Measurements from ENCODE around the gene CLASP1. TPM values are rescaled to one million over a fixed set of nuclear protein-coding genes. Genes with fewer than 3 reads are reported as not detected.

Gene CLASP1
- total and polyA plus RNA-seq, 2 experiments from 2014 or later, result 16.6 to 56.3 TPM

- TF ChIP-seq STAT1 (IDR thresholded peaks at IDR 0.05; ENCODE audit: unreplicated experiment) (no peak), POLR2AphosphoS5 (IDR thresholded peaks at IDR 0.05; ENCODE audit: low read depth) (no peak), CTCF (conservative IDR thresholded peaks at IDR 0.05; ENCODE audit: low read depth in 2 of 2) (no peak), NANOG (IDR thresholded peaks at IDR 0.05; ENCODE audit: borderline replicate concordance) (no peak)
- no peaks in the 10 kb centered on the region for H3F3A ChIP-seq (replicated peaks; ENCODE audit: low read depth)
- peaks cover 97% of the 10 kb centered on the region for H3K79me2 ChIP-seq (replicated peaks; ENCODE audit: insufficient read depth)
- Mint-ChIP-seq H3K4me3 (no peak overlapping the region), H3K9me3 (peaks cover 6% of the 10 kb centered on the region), H3K27me3 (ENCODE audit: insufficient read depth, low read depth, poor library complexity) (peaks cover 4% of the 10 kb centered on the region), H3K4me1 (peaks cover 32% of the 10 kb centered on the region), H3K36me3 (ENCODE audit: low read depth) (0 out of 3 replicates have a peak, but pooled peaks cover 4% of the 10 kb centered on the region), H3K27ac (no peak overlapping the region)
- no peak overlapping the region for H3K4me3 ChIP-seq
- H3K27me3 ChIP-seq (ENCODE audit: insufficient read depth), result no peaks in the 10 kb centered on the region
- peaks cover 22% of the 10 kb centered on the region for H3K4me1 ChIP-seq (ENCODE audit: insufficient read depth)
- peaks cover 26% of the 10 kb centered on the region for H4K20me1 ChIP-seq (replicated peaks; ENCODE audit: insufficient read depth)
- H3K4me2 ChIP-seq, result no peak overlapping the region
- H2AFZ ChIP-seq, result no peak overlapping the region
- no peak overlapping the region for H3K27ac ChIP-seq (ENCODE audit: low read depth)
- H3K9me2 ChIP-seq (ENCODE audit: insufficient read depth), result no peaks in the 10 kb centered on the region
- DNase-seq (ENCODE audit: low spot score) (no peak), ATAC-seq (no peak)
- no peaks in the 10 kb centered on the region for H3K36me3 ChIP-seq (ENCODE audit: insufficient read depth)
Observed at GRCh38 chr2:121545257-121545656, 104.0 kb downstream of the CLASP1 start.

- H3K9me2 ChIP-seq (ENCODE audit: insufficient read depth), result no peaks in the 10 kb centered on the region
- no peak overlapping the region for H2AFZ ChIP-seq
- no peak overlapping the region for H3K27ac ChIP-seq (ENCODE audit: low read depth)
- no peak for DNase-seq (ENCODE audit: low spot score)
- Mint-ChIP-seq H3K27ac (no peak overlapping the region), H3K36me3 (ENCODE audit: low read depth) (no peaks in the 10 kb centered on the region), H3K4me3 (no peak overlapping the region), H3K27me3 (ENCODE audit: insufficient read depth, low read depth, poor library complexity) (peaks cover 4% of the 10 kb centered on the region), H3K9me3 (no peaks in the 10 kb centered on the region), H3K4me1 (peaks cover 20% of the 10 kb centered on the region)
- no peak for ATAC-seq
- H3K27me3 ChIP-seq (ENCODE audit: insufficient read depth), result no peaks in the 10 kb centered on the region
- peaks cover 15% of the 10 kb centered on the region for H4K20me1 ChIP-seq (replicated peaks; ENCODE audit: insufficient read depth)
- TF ChIP-seq REST (IDR thresholded peaks at IDR 0.05; ENCODE audit: unreplicated experiment) (no peak), NANOG (IDR thresholded peaks at IDR 0.05; ENCODE audit: borderline replicate concordance) (no peak), EZH2 (IDR thresholded peaks at IDR 0.05; ENCODE audit: low read depth, unreplicated experiment) (no peak), ZNF462 (CRISPR knock-in tag; IDR thresholded peaks at IDR 0.05) (no peak), ZNF331 (CRISPR knock-in tag; IDR thresholded peaks at IDR 0.05; ENCODE audit: low read depth) (no peak), STAT1 (IDR thresholded peaks at IDR 0.05; ENCODE audit: unreplicated experiment) (no peak)
- no peaks in the 10 kb centered on the region for H3K36me3 ChIP-seq (ENCODE audit: insufficient read depth)
- no peak overlapping the region for H3K4me2 ChIP-seq
- H3K4me3 ChIP-seq, result no peak overlapping the region
- no peaks in the 10 kb centered on the region for H3F3A ChIP-seq (replicated peaks; ENCODE audit: low read depth)
- peaks cover 22% of the 10 kb centered on the region; the same call in 1 of the 2 replicates for H3K4me1 ChIP-seq (ENCODE audit: insufficient read depth)
- H3K79me2 ChIP-seq (replicated peaks; ENCODE audit: insufficient read depth), result peaks cover 88% of the 10 kb centered on the region
Observed at GRCh38 chr2:121541495-121541894, 107.8 kb downstream of the CLASP1 start.
